SK-N-SH treated with all-trans-retinoic acid at 6 μM for 48 hours (cell line): Measurements from ENCODE around the gene LRRK1.

ENCODE experiments used
- CSRNP3 ChIP-seq: fragments of 250-450 bp; sonication (Bioruptor Pico); IDR thresholded peaks from 2 replicates; pipeline ENCODE4 v1.5.1; 2021; ENCODE audit warnings: mild to moderate bottlenecking, moderate library complexity
- ESRRG ChIP-seq: fragments of 250-450 bp; sonication (Bioruptor Pico); IDR thresholded peaks from 2 replicates; pipeline ENCODE4 v1.6.1; 2021; ENCODE audit warnings: mild to moderate bottlenecking
- PATZ1 ChIP-seq: fragments of 250-450 bp; sonication (Bioruptor Pico); IDR thresholded peaks from 2 replicates; pipeline ENCODE4 v1.8.0; 2020; ENCODE audit warnings: mild to moderate bottlenecking, moderate library complexity, borderline replicate concordance
- RARB ChIP-seq: fragments of 250-450 bp; sonication (Bioruptor Pico); IDR thresholded peaks from 2 replicates; pipeline ENCODE4 v1.8.0; 2021; ENCODE audit warnings: mild to moderate bottlenecking, moderate library complexity
- TCF4 ChIP-seq: fragments of 250-450 bp; sonication (Bioruptor Pico); IDR thresholded peaks from 2 replicates; pipeline ENCODE4 v1.8.0; 2021; ENCODE audit warnings: mild to moderate bottlenecking, moderate library complexity, borderline replicate concordance
- TOX ChIP-seq: fragments of 250-450 bp; sonication (Bioruptor Pico); IDR thresholded peaks from 2 replicates; pipeline ENCODE4 v1.8.0; 2021; ENCODE audit warnings: mild to moderate bottlenecking, moderate library complexity, borderline replicate concordance
- ZFP30 ChIP-seq: fragments of 450-650 bp; formaldehyde crosslinking; IDR thresholded peaks from 2 replicates; pipeline ENCODE4 v1.5.0; 2022; ENCODE audit warnings: mild to moderate bottlenecking, moderate library complexity
- ZNF70 ChIP-seq: fragments of 450-650 bp; formaldehyde crosslinking; IDR thresholded peaks from 2 replicates; pipeline ENCODE4 v1.5.0; 2020; ENCODE audit warnings: mild to moderate bottlenecking, moderate library complexity
- ZNF8 ChIP-seq: fragments of 450-650 bp; formaldehyde crosslinking; IDR thresholded peaks from 2 replicates; pipeline ENCODE4 v1.5.0; 2020; ENCODE audit warnings: mild to moderate bottlenecking, moderate library complexity

GRCh38 chr15:101060576-101061551 lies 141.7 kb downstream of the LRRK1 start:
- TF ChIP-seq PATZ1 (CRISPR knock-in tag) (no peak), ZFP30 (no peak), ZNF8 (CRISPR knock-in tag) (no peak), TCF4 (no peak), CSRNP3 (CRISPR knock-in tag) (no peak), ESRRG (CRISPR knock-in tag) (no peak), TOX (CRISPR knock-in tag) (no peak), ZNF70 (no peak), RARB (no peak)
